Hippocampal formation (tissue), 2 donors: ENCODE measurements around the gene B4GALT7.
"Not testable (repeated sequence)": the region's sequence is repeated elsewhere in the genome, so short reads cannot be mapped to it uniquely, and the experiment has no call there.

Experiments used
- DNase-seq, 2 donors: peaks; one replicate each; lab custom pipeline; 2025; lab: John Stamatoyannopoulos, UW

B4GALT7 gene

DNA sequence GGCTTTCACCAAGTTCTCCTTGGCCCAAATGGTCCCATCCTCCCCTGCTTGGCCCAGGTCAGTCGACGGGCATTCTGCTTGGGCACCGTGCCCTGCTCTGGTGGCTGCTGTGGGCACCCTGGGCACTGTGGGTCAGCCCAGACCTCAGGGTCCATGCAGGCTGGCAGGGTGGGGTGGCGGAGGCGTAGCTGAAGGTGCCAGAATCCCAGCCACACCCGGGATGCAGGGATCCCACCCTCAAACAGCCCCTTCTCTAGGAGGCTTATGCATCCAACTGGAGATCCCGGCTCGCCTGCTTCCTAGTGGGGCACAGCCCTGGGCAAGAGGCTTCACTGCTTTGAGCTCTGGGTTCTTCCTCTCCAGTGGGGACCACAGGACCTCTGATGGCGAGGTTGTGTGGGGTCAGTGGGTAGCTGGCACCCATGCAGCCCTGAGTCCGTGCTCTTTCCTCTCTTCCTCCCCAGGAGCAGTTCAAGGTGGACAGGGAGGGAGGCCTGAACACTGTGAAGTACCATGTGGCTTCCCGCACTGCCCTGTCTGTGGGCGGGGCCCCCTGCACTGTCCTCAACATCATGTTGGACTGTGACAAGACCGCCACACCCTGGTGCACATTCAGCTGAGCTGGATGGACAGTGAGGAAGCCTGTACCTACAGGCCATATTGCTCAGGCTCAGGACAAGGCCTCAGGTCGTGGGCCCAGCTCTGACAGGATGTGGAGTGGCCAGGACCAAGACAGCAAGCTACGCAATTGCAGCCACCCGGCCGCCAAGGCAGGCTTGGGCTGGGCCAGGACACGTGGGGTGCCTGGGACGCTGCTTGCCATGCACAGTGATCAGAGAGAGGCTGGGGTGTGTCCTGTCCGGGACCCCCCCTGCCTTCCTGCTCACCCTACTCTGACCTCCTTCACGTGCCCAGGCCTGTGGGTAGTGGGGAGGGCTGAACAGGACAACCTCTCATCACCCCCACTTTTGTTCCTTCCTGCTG lies 9.4 kb downstream of the B4GALT7 start:
- DNase-seq = no peak

DNA sequence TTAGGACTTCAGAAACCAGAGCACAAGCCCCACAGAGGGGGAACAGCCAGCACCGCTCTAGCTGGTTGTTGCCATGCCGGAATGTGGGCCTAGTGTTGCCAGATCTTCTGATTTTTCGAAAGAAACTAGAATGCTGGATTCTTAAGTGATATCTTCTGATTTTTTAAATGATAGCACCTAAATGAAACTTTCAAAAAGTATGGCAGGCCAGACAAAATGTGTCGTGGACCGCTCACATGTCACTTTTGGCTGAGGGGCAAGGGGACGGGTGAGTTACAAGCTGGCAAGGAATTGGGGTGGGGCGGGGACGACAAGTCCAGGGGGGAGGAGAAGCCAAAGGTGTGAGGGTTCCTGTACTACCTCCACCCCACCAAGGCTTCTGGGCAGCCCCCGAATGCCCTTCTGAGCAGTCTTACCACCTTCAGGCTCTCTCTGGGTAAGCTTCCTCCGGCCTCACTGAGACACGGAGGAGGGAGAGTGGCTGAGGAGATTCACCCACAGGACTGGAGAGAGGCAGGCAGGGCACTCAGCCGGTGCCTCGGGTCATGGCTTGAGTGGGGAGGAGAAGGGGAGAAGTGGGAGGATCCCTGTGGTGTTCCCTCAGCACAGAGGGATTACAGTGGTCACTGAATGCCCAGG lies 10.3 kb downstream of the B4GALT7 start:
- DNase-seq = no peak

DNA sequence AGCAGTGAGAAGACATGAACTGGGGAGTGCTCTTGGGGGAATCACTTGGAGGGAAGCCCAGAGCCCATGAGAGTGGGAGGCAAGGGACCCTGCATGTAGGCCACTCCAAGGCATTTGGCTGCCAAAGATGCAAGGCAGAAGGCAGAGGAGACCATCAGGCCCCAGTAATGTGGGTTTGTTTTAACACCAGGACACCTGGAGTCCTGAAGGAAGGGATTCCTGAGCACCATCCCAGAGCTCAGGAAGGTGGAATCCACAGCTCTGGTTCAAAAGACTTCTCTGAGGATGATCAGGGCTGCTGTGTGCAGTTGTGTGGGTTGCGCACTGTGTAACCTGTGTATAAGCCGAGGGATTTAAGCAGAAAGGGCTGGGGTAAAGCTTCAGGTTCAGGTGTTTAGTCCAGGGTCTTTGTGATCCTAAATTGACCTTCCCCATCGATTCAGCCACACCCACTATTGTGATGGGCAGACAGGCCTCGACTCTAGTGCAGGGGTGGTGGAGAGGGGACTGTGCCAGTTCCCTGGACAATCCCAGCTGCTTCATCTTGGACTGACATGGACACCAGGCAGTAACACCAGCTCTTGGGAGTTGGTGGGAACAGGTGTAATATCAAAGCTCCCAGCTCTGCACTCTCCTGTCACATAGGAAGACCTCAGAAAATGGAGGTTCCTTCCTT lies 11.0 kb downstream of the B4GALT7 start:
- no peak for DNase-seq

- no peak for DNase-seq
These were observed 11.7 kb downstream of the B4GALT7 start for GRCh38 chr5:177611446-177612214.

- no peak for DNase-seq
These were observed 12.3 kb downstream of the B4GALT7 start for GRCh38 chr5:177612215-177612673.

DNA sequence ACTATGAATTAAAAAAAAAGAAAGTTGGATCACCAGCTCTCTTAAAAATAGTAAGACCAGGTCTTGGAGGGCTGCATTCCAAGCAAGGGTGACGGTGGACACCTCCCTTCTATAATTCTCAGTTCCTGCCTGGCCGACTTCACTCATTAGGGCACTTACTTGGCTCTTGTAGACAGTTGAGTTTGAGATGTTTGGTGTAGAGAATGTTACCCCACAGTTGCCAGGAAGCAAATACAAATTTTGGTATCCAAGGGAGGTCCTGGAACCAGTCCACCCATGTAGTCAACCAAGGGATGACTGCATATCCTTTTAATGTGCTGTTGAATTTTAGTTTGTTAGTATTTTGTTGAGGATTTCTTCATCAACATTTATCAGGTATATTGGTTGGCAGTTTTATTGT lies 20.6 kb downstream of the B4GALT7 start:
- no peak for DNase-seq

DNA sequence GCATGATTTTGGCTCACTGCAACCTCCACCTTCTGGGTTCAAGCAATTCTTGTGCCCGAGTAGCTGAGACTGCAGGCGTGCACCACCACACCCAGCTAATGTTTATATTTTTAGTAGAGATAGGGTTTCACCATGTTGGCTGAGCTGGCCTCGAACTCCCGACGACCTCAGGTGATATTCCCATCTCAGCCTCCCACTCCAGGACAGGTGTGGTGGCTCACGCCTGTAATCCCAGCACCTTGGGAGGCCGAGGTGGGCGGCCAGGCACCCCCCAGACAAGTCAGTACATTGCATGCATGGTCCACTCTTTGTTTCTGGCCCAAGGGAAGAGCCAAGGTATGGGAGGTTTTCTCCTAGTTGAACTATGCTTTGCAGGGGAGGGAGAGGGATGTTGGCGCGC lies 24.2 kb downstream of the B4GALT7 start:
- DNase-seq = not testable (repeated sequence)

DNA sequence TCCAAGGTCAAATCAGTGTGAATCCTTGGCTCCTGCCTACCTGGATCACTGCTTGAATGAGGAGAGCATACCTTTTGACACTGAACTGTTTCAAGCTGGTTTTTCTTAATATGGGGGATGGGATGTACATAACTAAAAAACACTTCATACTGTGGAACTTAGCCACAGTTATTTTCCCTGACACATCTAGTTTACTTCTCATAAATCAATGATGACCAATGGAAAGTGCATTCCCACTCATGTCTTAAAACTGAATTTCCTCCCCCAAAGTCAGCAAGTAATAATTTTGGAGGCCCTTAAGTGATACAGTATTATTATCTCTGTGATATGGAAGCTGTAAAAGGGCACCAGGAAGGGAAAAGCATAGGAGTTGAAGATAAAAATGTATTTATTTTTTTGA lies 30.3 kb downstream of the B4GALT7 start:
- not testable (repeated sequence) for DNase-seq

- not testable (repeated sequence) for DNase-seq
These were observed 35.0 kb downstream of the B4GALT7 start for GRCh38 chr5:177634912-177635311.

DNA sequence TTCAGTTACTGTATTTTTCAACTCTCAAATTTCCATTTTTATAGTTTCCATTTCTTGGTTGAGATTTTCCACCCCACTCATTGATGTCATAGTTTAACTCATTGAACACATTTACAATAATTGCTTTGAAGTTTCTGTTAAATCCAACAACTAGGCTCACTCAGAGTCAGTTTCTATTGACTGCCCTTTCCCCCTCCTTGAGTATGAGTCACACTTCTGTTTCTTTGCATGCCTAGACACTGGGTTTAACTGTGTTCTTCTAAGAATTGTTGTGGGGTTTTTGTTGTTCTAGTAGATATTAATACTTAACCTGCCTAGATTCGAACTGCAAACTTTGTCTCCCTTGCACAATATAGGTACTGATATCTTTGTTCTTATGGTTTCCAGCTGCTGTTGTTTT lies 45.5 kb downstream of the B4GALT7 start:
- DNase-seq = not testable (repeated sequence)

DNA sequence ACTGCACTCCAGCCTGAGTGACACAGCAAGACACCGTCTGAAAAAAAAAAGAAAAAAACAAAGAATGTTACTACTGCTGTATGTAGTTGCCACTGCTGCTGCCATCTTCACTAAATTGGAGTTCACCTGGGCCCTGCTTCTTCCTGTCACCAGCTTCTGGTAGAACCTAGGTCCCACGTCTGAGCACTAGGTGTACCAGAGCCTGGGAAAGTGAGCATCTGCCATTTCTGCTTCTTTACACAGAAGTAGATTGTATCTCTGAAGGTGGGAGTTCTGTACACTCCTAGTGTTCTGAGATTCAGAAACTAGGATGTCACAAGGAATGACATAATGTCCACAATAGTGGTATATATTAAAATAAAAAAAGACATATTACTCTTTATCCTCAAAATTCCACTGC lies 51.3 kb downstream of the B4GALT7 start:
- DNase-seq = not testable (repeated sequence)

GRCh38 chr5:177657846-177658245 lies 57.9 kb downstream of the B4GALT7 start:
- not testable (repeated sequence) for DNase-seq

DNA sequence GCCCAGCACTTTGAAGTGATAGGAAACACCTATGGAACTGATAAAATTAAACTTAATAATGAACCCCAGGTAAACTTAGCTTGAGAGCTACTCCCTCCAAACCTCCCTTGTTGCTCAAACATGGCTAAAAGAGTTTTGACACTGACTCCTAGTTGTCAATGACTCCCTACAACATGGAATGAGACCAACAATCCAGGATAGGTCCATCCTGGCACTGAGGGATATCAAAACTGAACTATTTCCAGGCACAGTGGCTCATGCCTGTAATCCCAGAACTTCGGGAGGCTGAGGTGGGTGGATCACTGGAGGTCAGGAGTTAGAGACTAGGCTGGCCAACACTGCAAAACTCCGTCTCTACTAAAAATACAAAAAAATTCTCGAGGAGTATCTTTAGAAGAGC lies 58.6 kb downstream of the B4GALT7 start:
- DNase-seq = not testable (repeated sequence)
